Muscle layer of duodenum (tissue), 2 donors: ENCODE measurements around the gene GDPD4.

Source experiments
- H3K27ac ChIP-seq: one replicate; pipeline ENCODE4 v1.7.0; 2013; ENCODE audit warnings: mild to moderate bottlenecking, low read length
- H3K27me3 ChIP-seq: one replicate; pipeline ENCODE4 v1.7.0; 2013; ENCODE audit warnings: low read depth, mild to moderate bottlenecking, control low read depth, low read length
- H3K36me3 ChIP-seq, 2 donors: one replicate each; pipeline ENCODE4 v1.7.0; 2013; ENCODE audit warnings: low read length in 2 of 2, control low read depth in 1 of 2, mild to moderate bottlenecking in 1 of 2; ENCODE audit not compliant: insufficient read depth in 2 of 2, control insufficient read depth in 1 of 2
- H3K4me1 ChIP-seq, 2 donors: one replicate each; pipeline ENCODE4 v1.7.0; 2013; ENCODE audit warnings: low read length in 2 of 2, mild to moderate bottlenecking in 2 of 2, control low read depth in 1 of 2, moderate library complexity in 1 of 2; ENCODE audit not compliant: insufficient read depth in 2 of 2, control insufficient read depth in 1 of 2
- H3K4me3 ChIP-seq, 2 donors: one replicate each; pipeline ENCODE4 v1.7.0; 2013; ENCODE audit warnings: low read length in 2 of 2, low read depth in 1 of 2, mild to moderate bottlenecking in 1 of 2
- H3K9me3 ChIP-seq, 2 donors: one replicate each; pipeline ENCODE4 v1.7.0; 2013; ENCODE audit warnings: low read length in 2 of 2, control low read depth in 1 of 2, mild to moderate bottlenecking in 1 of 2; ENCODE audit not compliant: control insufficient read depth in 1 of 2
- donor health status: healthy.

GDPD4 gene, protein sequence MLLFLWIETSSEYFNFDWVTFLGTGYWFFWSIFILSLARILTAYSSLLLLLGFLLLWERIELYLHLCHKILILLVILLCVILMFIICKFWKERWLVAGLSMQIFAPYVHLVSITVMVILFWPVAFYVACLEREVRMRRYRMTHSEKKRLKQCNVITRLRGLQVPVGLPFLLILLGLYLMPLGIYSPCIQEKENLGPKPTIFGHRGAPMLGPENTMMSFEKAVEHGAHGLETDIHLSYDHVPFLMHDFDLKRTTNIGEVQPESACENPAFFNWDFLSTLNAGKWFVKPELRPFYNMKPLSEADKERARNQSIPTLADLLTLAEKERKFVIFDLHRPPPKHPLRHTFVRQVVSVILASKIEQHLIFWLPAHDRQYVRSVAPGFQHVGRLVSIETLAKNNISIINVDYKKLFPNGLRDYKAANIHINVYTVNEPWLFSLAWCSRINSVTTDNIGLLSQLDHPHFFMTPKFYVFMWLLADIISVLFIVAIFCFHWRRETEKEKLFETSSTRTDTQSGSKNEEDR

DNA sequence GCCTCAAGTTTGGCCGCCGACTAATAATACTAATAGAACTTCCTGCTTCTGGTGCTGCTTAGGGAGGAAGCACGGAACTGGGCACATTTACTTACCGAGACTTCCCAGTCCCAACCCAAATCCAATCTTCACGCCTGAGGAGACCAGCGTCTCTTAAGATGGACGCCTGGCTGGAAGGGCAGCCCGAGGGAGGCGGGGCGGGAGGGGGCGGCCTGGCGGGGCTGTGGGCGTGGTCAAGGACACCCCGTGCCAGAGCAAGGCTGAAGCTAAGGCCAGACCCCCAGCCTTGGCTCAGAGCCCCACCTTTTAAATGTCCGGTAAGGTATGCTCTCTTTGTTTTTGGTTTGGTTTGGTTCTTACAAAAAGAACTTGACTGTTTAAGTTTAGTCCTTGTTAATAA lies at the start of gene GDPD4:
Gene GDPD4 (minus strand): TSS at position 177 of the 400 bp plus-strand sequence. CDS start 16,549 bp downstream, outside the sequence.
- H3K36me3 ChIP-seq, result no peaks in the 10 kb centered on the region
- H3K27me3 ChIP-seq, result no peaks in the 10 kb centered on the region
- no peak within 1 kb of the TSS for H3K27ac ChIP-seq
- H3K4me1 ChIP-seq, result no peaks in the 10 kb centered on the region
- H3K9me3 ChIP-seq, result no peaks in the 10 kb centered on the region
- no peak within 1 kb of the TSS for H3K4me3 ChIP-seq

DNA sequence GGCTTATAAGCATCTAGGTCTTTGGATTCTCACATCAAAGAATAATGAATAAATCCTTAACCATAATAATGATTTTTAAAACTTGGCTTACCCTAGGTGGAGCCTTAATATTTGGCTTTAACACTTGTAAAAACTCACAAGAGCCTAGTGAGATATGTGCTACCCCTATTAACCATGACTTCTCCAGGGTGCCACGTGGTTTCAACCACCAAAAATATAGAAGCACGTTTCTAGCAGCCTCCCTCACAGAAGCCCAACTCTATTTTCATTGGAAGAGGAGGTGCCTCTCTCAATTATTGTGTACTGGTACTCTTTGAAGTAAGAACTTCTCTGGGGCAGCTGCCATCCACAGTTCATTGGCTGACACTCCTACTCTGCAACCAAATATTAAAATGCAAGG lies 46.5 kb upstream of the GDPD4 start:
- H3K27ac ChIP-seq, result no peak overlapping the region
- H3K4me1 ChIP-seq, result peaks cover 0 to 6% of the 10 kb centered on the region in 2 donors
- no peaks in the 10 kb centered on the region for H3K9me3 ChIP-seq
- no peaks in the 10 kb centered on the region for H3K27me3 ChIP-seq
- H3K36me3 ChIP-seq, result peaks cover 16 to 21% of the 10 kb centered on the region in 2 donors
- no peak overlapping the region for H3K4me3 ChIP-seq

DNA sequence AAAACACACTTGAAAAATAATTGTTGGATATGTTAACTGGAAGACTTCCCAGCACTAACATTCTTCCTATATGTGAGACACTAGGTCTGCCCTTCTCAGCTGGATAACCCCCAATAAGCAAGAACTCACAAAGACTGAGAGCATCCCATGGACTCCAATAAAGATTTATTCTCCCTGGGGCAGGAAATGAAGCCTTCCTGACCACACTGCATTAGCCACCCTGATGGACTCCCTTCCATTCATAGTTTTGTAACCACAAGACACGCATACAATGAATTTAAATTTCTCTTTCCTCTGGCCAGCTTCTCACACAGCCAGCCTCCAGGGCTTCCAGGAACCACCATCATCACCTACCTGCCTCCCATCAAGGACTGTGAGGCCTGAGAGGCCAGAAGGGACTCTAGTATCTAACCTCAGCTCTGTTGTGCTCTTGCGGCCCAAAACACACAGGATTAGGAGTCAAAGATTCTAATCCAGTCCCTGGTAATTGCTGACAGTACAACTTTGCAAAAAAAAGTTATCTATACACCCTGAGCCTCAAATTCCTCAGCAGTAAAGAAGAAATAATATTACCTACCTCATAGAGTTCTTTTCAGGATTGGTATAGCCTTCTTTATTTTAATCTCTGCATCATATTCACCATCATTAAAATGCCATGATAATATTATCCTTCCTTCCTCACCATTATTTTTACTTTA lies 45.6 kb upstream of the GDPD4 start:
- H3K27me3 ChIP-seq, result no peaks in the 10 kb centered on the region

DNA sequence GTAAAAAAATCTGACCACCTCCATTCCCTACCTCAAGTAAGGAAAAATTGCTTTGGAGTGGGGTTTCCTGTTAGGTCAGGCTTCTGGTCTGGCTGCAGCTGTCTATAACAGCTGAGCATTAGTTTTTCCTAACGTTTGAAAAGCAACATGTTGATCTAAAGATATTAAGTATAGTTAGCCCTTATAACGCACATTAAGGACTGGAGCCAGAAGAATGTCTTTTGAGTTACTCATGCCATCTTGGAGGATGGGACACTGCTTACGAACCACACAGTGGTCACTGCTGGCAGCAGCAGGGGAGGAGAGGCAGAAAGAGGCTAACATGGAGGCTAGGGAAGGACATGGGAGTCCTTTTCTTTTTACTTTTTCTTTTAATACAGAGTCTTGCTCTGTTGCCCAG lies 44.1 kb upstream of the GDPD4 start:
- no peaks in the 10 kb centered on the region for H3K4me1 ChIP-seq
- no peak overlapping the region for H3K4me3 ChIP-seq
- H3K27ac ChIP-seq, result no peak overlapping the region
- H3K36me3 ChIP-seq, result peaks cover 25 to 29% of the 10 kb centered on the region in 2 donors
- no peaks in the 10 kb centered on the region for H3K9me3 ChIP-seq
- H3K27me3 ChIP-seq, result no peaks in the 10 kb centered on the region

More for the DNA sequence above, 45.6 kb upstream of the GDPD4 start:
- Histone ChIP-seq H3K4me1 (peaks cover 0 to 3% of the 10 kb centered on the region in 2 donors), H3K36me3 (peaks cover 18 to 26% of the 10 kb centered on the region in 2 donors), H3K9me3 (no peaks in the 10 kb centered on the region), H3K27ac (no peak overlapping the region), H3K4me3 (no peak overlapping the region)

DNA sequence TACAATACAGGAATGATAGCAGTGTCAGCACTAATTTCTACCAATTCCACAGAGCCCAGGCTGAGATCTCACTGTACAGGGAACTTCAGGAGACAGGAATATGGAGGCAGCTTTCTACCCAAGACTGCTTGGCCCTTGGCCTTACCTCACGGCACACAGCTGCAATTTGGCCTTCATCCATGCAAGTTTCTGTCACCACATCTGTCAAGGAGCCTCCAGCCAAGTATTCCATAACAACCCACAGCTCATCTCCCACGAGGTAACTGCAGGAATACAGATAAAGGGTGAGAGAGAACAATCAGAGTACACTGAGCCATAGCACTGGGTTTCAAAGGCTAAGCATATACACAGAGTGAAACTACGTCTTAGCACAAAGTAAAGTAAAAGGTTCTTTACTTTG lies 39.0 kb upstream of the GDPD4 start:
- Histone ChIP-seq H3K36me3 (peaks cover 33 to 41% of the 10 kb centered on the region in 2 donors), H3K27ac (no peak overlapping the region), H3K27me3 (no peaks in the 10 kb centered on the region), H3K9me3 (no peaks in the 10 kb centered on the region), H3K4me3 (no peak overlapping the region), H3K4me1 (no peaks in the 10 kb centered on the region)

DNA sequence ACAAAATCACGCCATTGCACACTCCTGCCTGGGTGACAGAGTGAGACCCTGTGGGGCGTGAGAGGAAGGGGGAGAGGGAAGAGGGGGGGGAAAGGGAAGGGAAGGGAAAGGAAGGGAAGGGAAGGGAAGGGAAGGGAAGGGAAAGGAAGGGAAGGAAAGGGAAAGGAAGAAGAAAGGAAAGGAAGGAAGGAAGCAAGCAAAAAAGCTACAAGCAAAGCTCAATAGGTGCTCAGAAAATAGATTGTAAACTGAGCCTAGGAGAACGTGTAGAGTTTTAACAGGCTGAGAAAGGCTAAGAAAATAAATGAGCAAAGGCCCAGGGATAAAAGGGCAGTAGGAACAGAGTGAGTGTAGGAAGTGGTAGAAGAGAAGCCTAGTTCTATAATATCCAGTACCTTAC lies 30.8 kb upstream of the GDPD4 start:
- H3K27ac ChIP-seq, result no peak overlapping the region
- H3K9me3 ChIP-seq, result no peaks in the 10 kb centered on the region
- no peak overlapping the region for H3K4me3 ChIP-seq
- H3K36me3 ChIP-seq, result peaks cover 14 to 27% of the 10 kb centered on the region in 2 donors
- no peaks in the 10 kb centered on the region for H3K4me1 ChIP-seq
- H3K27me3 ChIP-seq, result no peaks in the 10 kb centered on the region

DNA sequence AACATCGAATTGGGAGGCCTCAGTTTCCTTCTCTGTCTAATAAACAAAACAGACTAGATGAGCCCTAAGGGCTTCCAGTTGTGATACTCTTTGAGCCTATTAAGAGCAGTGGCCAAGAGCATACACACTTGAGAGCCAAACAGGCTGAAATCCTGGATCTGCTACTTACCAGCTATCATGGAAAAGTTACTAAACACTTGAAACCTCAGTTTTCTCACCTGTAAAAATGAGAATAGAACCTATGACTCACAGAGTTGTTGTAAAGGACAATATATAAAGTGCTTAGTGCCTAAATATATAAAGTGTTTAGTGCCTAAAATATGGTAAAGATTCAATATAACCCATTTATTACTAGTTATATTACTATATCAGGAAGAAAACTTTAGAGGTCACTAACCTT lies 23.7 kb upstream of the GDPD4 start:
- H3K27ac ChIP-seq, result no peak overlapping the region
- no peaks in the 10 kb centered on the region for H3K27me3 ChIP-seq

DNA sequence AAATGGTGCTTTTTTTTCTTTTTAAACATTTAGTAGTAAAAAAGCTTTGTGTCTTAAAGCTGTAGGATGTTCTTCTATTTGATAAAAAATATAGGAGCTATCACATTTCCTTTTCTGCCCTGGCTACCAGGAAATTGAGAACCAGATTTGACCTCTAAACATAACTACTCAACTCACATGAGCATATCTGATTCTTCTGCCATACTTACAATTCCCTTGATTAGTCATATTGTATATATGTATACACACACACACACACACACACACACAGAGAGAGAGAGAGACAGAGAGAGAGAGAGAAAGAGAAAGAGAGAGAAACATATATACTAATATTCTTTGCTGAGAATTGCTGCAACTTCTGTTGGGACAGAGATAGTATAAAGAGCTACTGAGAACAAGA lies 23.0 kb upstream of the GDPD4 start:
- H3K36me3 ChIP-seq, result peaks cover 9 to 22% of the 10 kb centered on the region in 2 donors

More for the DNA sequence above, 23.7 kb upstream of the GDPD4 start:
- no peaks in the 10 kb centered on the region for H3K4me1 ChIP-seq
- H3K9me3 ChIP-seq, result no peaks in the 10 kb centered on the region
- H3K4me3 ChIP-seq, result no peak overlapping the region
- H3K36me3 ChIP-seq, result peaks cover 9 to 22% of the 10 kb centered on the region in 2 donors

DNA sequence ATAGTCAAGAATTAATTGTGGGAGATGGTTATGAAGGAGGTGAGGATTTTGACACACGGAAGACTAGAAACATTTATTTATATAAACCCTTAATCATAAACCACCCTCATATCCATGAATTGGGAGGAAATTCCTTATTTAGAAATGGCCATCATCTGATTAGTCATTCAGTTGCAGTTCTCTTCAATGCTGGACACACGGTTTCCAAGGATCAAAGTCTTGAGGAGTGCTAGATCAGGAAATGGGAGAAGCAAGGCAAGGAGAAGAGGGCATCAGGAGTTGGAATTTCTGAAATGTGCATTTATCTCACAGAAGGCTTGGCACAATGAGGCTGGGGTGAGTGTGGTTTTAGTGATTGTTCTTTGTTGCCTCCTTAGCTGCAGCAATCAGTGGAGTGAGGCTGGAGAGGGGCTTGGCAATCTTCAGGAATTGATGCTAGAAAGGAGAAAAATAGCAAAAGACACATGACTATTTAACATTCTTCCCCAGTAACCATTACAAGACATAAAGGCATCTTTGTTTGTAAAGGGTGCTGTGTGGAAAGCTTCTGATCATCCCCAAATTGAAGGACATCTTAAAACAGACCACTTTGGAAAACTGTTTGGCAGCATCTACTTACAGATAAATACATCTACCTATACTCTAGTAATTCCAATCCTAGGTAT lies 21.6 kb upstream of the GDPD4 start:
- Histone ChIP-seq H3K4me3 (no peak overlapping the region), H3K4me1 (no peaks in the 10 kb centered on the region), H3K9me3 (no peaks in the 10 kb centered on the region), H3K36me3 (peaks cover 9 to 22% of the 10 kb centered on the region in 2 donors), H3K27me3 (no peaks in the 10 kb centered on the region), H3K27ac (no peak overlapping the region)

More for the DNA sequence above, 23.0 kb upstream of the GDPD4 start:
- no peaks in the 10 kb centered on the region for H3K9me3 ChIP-seq
- H3K27me3 ChIP-seq, result no peaks in the 10 kb centered on the region
- H3K27ac ChIP-seq, result no peak overlapping the region
- no peaks in the 10 kb centered on the region for H3K4me1 ChIP-seq
- no peak overlapping the region for H3K4me3 ChIP-seq

DNA sequence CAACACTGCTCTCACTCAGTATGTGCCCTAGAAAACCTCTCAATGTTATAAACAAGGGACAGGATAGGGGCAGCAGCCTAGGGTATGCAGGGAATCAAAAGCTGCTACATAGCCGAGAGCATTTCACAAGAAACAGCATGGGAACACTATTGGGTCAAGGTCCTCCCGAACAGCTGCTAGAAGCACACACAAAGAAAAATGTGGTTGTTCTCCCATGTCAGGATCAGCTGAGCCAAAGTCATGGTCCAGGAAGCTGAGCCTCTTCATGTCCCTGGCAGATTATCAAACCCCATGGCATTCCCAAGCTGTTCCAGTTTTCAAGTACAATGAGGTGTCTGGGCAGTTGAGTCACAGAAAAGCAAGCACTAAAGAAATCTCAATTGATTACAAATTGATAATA lies 21.0 kb upstream of the GDPD4 start:
- Histone ChIP-seq H3K4me3 (no peak overlapping the region), H3K27me3 (no peaks in the 10 kb centered on the region), H3K4me1 (no peaks in the 10 kb centered on the region), H3K9me3 (no peaks in the 10 kb centered on the region), H3K27ac (no peak overlapping the region), H3K36me3 (peaks cover 9 to 22% of the 10 kb centered on the region in 2 donors)

DNA sequence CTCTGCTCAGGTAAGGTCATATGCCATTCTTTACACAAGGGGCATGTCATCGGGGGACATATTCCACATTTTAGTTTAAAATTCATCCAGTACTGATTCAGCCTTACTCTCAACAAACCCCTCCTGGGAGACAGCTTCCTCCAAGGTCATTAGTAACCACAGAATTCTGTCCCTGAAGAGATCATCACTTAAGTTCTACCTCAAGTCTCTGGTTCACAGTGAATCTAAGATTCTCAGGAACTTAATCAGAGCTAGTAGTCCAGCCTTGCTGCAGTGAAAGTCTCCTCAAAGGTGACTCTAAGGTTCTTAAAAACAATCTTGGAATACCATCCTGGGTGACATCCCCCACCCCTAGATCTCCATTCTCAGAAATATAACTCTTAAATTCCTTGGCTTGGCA lies 18.9 kb upstream of the GDPD4 start:
- Histone ChIP-seq H3K27ac (no peak overlapping the region), H3K4me1 (no peaks in the 10 kb centered on the region), H3K36me3 (peaks cover 9 to 16% of the 10 kb centered on the region in 2 donors), H3K9me3 (no peaks in the 10 kb centered on the region), H3K27me3 (no peaks in the 10 kb centered on the region), H3K4me3 (no peak overlapping the region)
